NCI-H510A (cell line): ENCODE results near the gene PDSS1.

ENCODE experiments used
- DNase-seq: peaks from one replicate; lab custom pipeline; 2025; lab: John Stamatoyannopoulos, UW

PDSS1 gene

GRCh38 chr10:26699631-26700030 is 2.1 kb downstream of the PDSS1 start:
- no peak for DNase-seq

- no peak for DNase-seq
Observed at GRCh38 chr10:26700884-26701630, 3.6 kb downstream of the PDSS1 start.

- no peak for DNase-seq
Observed at GRCh38 chr10:26703096-26703495, 5.6 kb downstream of the PDSS1 start.

- DNase-seq = no peak
Observed at GRCh38 chr10:26703974-26704373, 6.5 kb downstream of the PDSS1 start.

- no peak for DNase-seq
Observed at GRCh38 chr10:26706206-26706605, 8.7 kb downstream of the PDSS1 start.

GRCh38 chr10:26706936-26707335 is 9.4 kb downstream of the PDSS1 start:
- DNase-seq = no peak

- DNase-seq = no peak
Observed at GRCh38 chr10:26711324-26711723, 13.8 kb downstream of the PDSS1 start.

GRCh38 chr10:26714415-26715136 is 17.1 kb downstream of the PDSS1 start:
- no peak for DNase-seq

- no peak for DNase-seq
Observed at GRCh38 chr10:26715137-26715487, 17.6 kb downstream of the PDSS1 start.

- DNase-seq = no peak
Observed at GRCh38 chr10:26717476-26717875, 20.0 kb downstream of the PDSS1 start.

GRCh38 chr10:26721561-26721960 is 24.1 kb downstream of the PDSS1 start:
- DNase-seq = no peak

GRCh38 chr10:26723016-26723415 is 25.5 kb downstream of the PDSS1 start:
- DNase-seq = no peak

- DNase-seq = no peak
Observed at GRCh38 chr10:26725837-26726727, 28.6 kb downstream of the PDSS1 start.

- no peak for DNase-seq
Observed at GRCh38 chr10:26727005-26727404, 29.5 kb downstream of the PDSS1 start.

- DNase-seq = no peak
Observed at GRCh38 chr10:26728957-26729356, 31.5 kb downstream of the PDSS1 start.

GRCh38 chr10:26729395-26729794 is 31.9 kb downstream of the PDSS1 start:
- no peak for DNase-seq

GRCh38 chr10:26730552-26730951 is 33.1 kb downstream of the PDSS1 start:
- DNase-seq = no peak

- no peak for DNase-seq
Observed at GRCh38 chr10:26733750-26734568, 36.5 kb downstream of the PDSS1 start.

- DNase-seq = no peak
Observed at GRCh38 chr10:26735435-26735834, 37.9 kb downstream of the PDSS1 start.

GRCh38 chr10:26737730-26738129 is 40.2 kb downstream of the PDSS1 start:
- DNase-seq = no peak

GRCh38 chr10:26738301-26738911 is 40.9 kb downstream of the PDSS1 start:
- DNase-seq = no peak
